BE2C (cell line): ENCODE data around the gene RTP5.

Experiments used
- DNase-seq: peaks from one replicate; pipeline ENCODE4 v3.0.0-alpha.2; 2020
- H3K27me3 ChIP-seq: fragments of 250-450 bp; sonication (Bioruptor Pico); 2 replicates; pipeline ENCODE4 v1.5.1; 2020; ENCODE audit warnings: mild to moderate bottlenecking
- H3K36me3 ChIP-seq: fragments of 250-450 bp; sonication (Bioruptor Pico); 2 replicates; pipeline ENCODE4 v1.5.1; 2020; ENCODE audit warnings: mild to moderate bottlenecking
- H3K4me1 ChIP-seq: fragments of 250-450 bp; sonication (Bioruptor Pico); 2 replicates; pipeline ENCODE4 v1.5.1; 2020
- H3K4me3 ChIP-seq: 2 replicates; pipeline ENCODE4 v1.5.1; 2011; ENCODE audit warnings: low read depth, low read length
- H3K9me3 ChIP-seq: fragments of 250-450 bp; sonication (Bioruptor Pico); 2 replicates; pipeline ENCODE4 v1.5.1; 2020
- TF ChIP-seq, protein P1 (sequence below): IDR thresholded peaks from 2 replicates; pipeline ENCODE4 v1.5.1; 2012; ENCODE audit warnings: mild to moderate bottlenecking, low read depth, low read length

The RTP5 gene

GRCh38 chr2:241870611-241871537 is 1.3 kb downstream of the RTP5 start:
- no peaks in the 10 kb centered on the region for H3K36me3 ChIP-seq
- no peak overlapping the region for H3K4me3 ChIP-seq
- H3K27me3 ChIP-seq, result no peaks in the 10 kb centered on the region
- no peaks in the 10 kb centered on the region for H3K9me3 ChIP-seq
- peaks cover 6% of the 10 kb centered on the region; the same call in 1 of the 2 replicates for H3K4me1 ChIP-seq
- no peak for DNase-seq
- TF ChIP-seq, protein P1, sequence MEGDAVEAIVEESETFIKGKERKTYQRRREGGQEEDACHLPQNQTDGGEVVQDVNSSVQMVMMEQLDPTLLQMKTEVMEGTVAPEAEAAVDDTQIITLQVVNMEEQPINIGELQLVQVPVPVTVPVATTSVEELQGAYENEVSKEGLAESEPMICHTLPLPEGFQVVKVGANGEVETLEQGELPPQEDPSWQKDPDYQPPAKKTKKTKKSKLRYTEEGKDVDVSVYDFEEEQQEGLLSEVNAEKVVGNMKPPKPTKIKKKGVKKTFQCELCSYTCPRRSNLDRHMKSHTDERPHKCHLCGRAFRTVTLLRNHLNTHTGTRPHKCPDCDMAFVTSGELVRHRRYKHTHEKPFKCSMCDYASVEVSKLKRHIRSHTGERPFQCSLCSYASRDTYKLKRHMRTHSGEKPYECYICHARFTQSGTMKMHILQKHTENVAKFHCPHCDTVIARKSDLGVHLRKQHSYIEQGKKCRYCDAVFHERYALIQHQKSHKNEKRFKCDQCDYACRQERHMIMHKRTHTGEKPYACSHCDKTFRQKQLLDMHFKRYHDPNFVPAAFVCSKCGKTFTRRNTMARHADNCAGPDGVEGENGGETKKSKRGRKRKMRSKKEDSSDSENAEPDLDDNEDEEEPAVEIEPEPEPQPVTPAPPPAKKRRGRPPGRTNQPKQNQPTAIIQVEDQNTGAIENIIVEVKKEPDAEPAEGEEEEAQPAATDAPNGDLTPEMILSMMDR, result no peak

- H3K4me1 ChIP-seq, result peaks cover 6% of the 10 kb centered on the region; the same call in 1 of the 2 replicates
- H3K9me3 ChIP-seq, result no peaks in the 10 kb centered on the region
- peak; percentile 13 for DNase-seq
- TF ChIP-seq, protein P1, result no peak
- no peaks in the 10 kb centered on the region for H3K27me3 ChIP-seq
- no peaks in the 10 kb centered on the region for H3K36me3 ChIP-seq
- H3K4me3 ChIP-seq, result no peak overlapping the region
These were observed 2.2 kb downstream of the RTP5 start for GRCh38 chr2:241871538-241872312.

DNA sequence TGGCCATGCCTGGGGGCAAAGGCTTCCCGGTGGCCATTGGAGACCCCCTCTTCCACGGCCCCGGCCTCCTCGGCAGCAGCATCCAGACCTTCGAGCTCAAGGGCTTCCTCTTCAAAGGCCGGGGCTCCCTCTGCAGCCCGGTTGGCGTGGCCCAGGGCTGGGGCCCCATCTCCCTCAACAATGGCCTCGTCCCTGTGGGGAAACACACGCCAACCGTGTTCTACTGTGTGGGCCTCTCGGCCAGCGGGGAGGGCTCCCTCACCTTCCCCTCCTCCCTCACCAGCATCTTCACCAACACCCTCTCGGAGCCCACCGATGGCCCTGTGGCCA is 2.7 kb downstream of the RTP5 start:
- no peaks in the 10 kb centered on the region for H3K36me3 ChIP-seq
- DNase-seq, result no peak
- TF ChIP-seq, protein P1, result no peak
- no peak overlapping the region for H3K4me3 ChIP-seq
- no peaks in the 10 kb centered on the region for H3K27me3 ChIP-seq
- no peaks in the 10 kb centered on the region for H3K9me3 ChIP-seq
- H3K4me1 ChIP-seq, result peaks cover 6% of the 10 kb centered on the region; the same call in 1 of the 2 replicates

- DNase-seq, result no peak
- TF ChIP-seq, protein P1, result no peak
- peaks cover 4% of the 10 kb centered on the region; the same call in 1 of the 2 replicates for H3K4me1 ChIP-seq
These were observed 3.7 kb downstream of the RTP5 start for GRCh38 chr2:241873081-241873802.

DNA sequence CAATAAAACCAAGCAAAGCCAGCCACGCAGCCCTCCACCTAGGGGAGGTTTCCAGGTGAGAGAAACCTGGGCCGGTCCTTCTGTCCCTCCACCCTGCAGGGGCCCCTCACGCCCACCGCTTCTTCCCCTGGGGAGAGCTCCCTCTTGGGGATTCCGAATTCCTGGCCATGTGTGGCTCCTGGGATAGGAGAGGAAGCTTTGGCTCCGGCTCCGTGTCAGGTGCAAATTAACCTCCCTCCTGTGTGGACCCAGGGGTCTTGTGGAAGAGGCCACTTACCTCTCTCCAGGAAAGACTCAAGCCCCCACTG is 4.2 kb downstream of the RTP5 start:
- H3K36me3 ChIP-seq, result no peaks in the 10 kb centered on the region
- H3K27me3 ChIP-seq, result no peaks in the 10 kb centered on the region
- no peaks in the 10 kb centered on the region; the same call in 1 of the 2 replicates for H3K4me1 ChIP-seq
- H3K4me3 ChIP-seq, result no peak overlapping the region
- H3K9me3 ChIP-seq, result no peaks in the 10 kb centered on the region
- no peak for DNase-seq
- TF ChIP-seq, protein P1, result no peak

More at GRCh38 chr2:241873081-241873802, 3.7 kb downstream of the RTP5 start:
- H3K36me3 ChIP-seq, result no peaks in the 10 kb centered on the region
- H3K4me3 ChIP-seq, result no peak overlapping the region
- no peaks in the 10 kb centered on the region for H3K9me3 ChIP-seq
- no peaks in the 10 kb centered on the region for H3K27me3 ChIP-seq
